Measurements from ENCODE around the gene BPTF. TPM values are rescaled to one million over a fixed set of nuclear protein-coding genes. Genes with fewer than 3 reads are reported as not detected.

The BPTF gene
- total and polyA plus RNA-seq, 2 of the 8 experiments (the other 6 are each of a cell fraction or from before 2014, with no cell fraction given) = 107 to 228 TPM

DNA sequence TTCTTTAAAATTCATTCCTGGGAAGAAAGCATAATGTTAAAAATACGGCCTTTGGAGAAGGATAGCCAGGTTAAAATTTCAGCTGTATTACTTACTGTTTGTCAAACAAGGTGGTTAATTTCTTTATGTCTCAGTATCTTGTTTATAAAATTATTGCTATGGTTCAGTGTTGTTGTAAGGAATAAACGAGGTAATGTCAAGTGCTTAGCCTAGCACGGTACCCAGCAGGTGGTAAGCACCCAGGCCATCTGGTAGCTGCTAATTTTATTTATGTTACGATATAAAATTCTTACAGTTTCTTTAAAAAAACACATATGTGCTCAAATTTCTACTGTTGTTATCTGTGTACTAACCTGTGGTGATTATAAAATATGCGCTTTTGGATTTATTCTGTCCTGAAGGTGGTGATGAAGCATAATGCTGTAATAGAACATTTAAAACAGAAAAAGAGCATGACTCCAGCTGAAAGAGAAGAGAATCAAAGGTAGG is 122.1 kb downstream of the BPTF start:
- peaks cover 50 to 88% (median 75%) of the 10 kb centered on the region in 4 experiments for H3K36me3 ChIP-seq (ENCODE audit: control insufficient read depth in 2 of 4, insufficient read depth in 4 of 4, low read length in 3 of 4)
- no peak overlapping the region for H3K18ac ChIP-seq (ENCODE audit: extremely low read depth, low read length)
- no peak overlapping the region for H2BK12ac ChIP-seq (ENCODE audit: low read depth, low read length)
- no peaks in the 10 kb centered on the region for H3K9me3 ChIP-seq (ENCODE audit: insufficient read depth in 2 of 2, low read depth in 1 of 2, low read length in 1 of 2)
- no peak overlapping the region for H3K27ac ChIP-seq (ENCODE audit: low read depth, low read length)
- H2BK5ac ChIP-seq (ENCODE audit: low read depth, low read length) = no peak overlapping the region
- CTCF ChIA-PET (ENCODE audit: partially characterized antibody) = interaction anchor here (0.8 to 1.8 kb wide), 8 partner anchors 9 to 232 kb away, joined by 3 to 7 read pairs (median 4); no protein-coding TSS in a partner anchor
- H3K23ac ChIP-seq (ENCODE audit: insufficient read length) = no peak overlapping the region
- H3K4me2 ChIP-seq (ENCODE audit: insufficient read depth in 1 of 2, low read depth in 2 of 2, low read length in 2 of 2) = no peak overlapping the region
- H3K4ac ChIP-seq (replicated peaks; ENCODE audit: insufficient read length, low read depth, low read length) = no peak overlapping the region
- 93% methylated on average over 5 of the region's 5 CpGs; no CpG with 5 or more reads in 1 of the 2 experiments for WGBS, 2 experiments (ENCODE audit: extremely low coverage in 1 of 2, insufficient coverage in 1 of 2, insufficient read length in 1 of 2, insufficient replicate concordance in 2 of 2, low coverage in 1 of 2, low lambda C conversion rate in 2 of 2, missing lambda C conversion rate in 1 of 2)
- H3K4me1 ChIP-seq (replicated peaks in 1 of 4; ENCODE audit: control insufficient read depth in 3 of 4, insufficient read depth in 4 of 4, low read length in 3 of 4) = no peaks in the 10 kb centered on the region
- H4K91ac ChIP-seq (replicated peaks; ENCODE audit: insufficient read length, low read length) = no peak overlapping the region
- no peak overlapping the region for H2BK120ac ChIP-seq (replicated peaks; ENCODE audit: low read depth, low read length)
- H4K20me1 ChIP-seq (replicated peaks in 1 of 2; ENCODE audit: control insufficient read depth in 1 of 2, insufficient read depth in 2 of 2, low read length in 2 of 2) = peaks cover 0 to 5% of the 10 kb centered on the region in 2 experiments
- H2AK5ac ChIP-seq (ENCODE audit: low read depth, low read length) = no peak overlapping the region
- H2AFZ ChIP-seq (ENCODE audit: low read length) = no peak overlapping the region
- no peak overlapping the region for H3K4me3 ChIP-seq (ENCODE audit: extremely low read depth in 1 of 4, insufficient read depth in 2 of 4, low read depth in 3 of 4, low read length in 4 of 4)
- no peak overlapping the region for H2BK15ac ChIP-seq (ENCODE audit: low read length)
- POLR2A ChIA-PET (ENCODE audit: partially characterized antibody) = interaction anchor here (1.0 kb wide), 1 partner anchor 8 kb away, joined by 5 read pairs; no protein-coding TSS in a partner anchor
- H2BK20ac ChIP-seq (ENCODE audit: low read length) = no peak overlapping the region
- DNase-seq (ENCODE audit: low read depth in 1 of 2, low spot score in 2 of 2) (no peak), FAIRE-seq (no peak)
- no peaks in the 10 kb centered on the region for H3K27me3 ChIP-seq (replicated peaks in 1 of 4; ENCODE audit: control insufficient read depth in 3 of 4, extremely low read depth in 1 of 4, insufficient read depth in 3 of 4, low read length in 3 of 4)
- H3K79me2 ChIP-seq (ENCODE audit: control insufficient read depth in 1 of 2, insufficient read depth in 2 of 2, low read length in 2 of 2) = no peaks in the 10 kb centered on the region
- no peak overlapping the region for H3K14ac ChIP-seq (ENCODE audit: insufficient read length)
- peaks cover 2% of the 10 kb centered on the region; the same call in 1 of the 2 replicates for H3K79me1 ChIP-seq (ENCODE audit: low read depth, low read length)
- no peak overlapping the region for H3K56ac ChIP-seq (replicated peaks; ENCODE audit: insufficient read length, low read depth, low read length)
- no peak overlapping the region for H4K5ac ChIP-seq (ENCODE audit: insufficient read length, low read depth, low read length)
- no peak overlapping the region for H4K8ac ChIP-seq (ENCODE audit: extremely low read depth, insufficient read depth, low read length)
- no peak overlapping the region for H3K9ac ChIP-seq (replicated peaks in 1 of 4; ENCODE audit: extremely low read depth in 1 of 4, low read depth in 3 of 4, low read length in 3 of 4)
- no peaks in the 10 kb centered on the region for H3K23me2 ChIP-seq (ENCODE audit: low read depth, low read length)
- no peak for TF ChIP-seq SP2 (IDR thresholded peaks at IDR 0.05; ENCODE audit: low read length)
- TF ChIP-seq, protein P1, sequence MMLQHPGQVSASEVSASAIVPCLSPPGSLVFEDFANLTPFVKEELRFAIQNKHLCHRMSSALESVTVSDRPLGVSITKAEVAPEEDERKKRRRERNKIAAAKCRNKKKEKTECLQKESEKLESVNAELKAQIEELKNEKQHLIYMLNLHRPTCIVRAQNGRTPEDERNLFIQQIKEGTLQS (IDR thresholded peaks at IDR 0.05; ENCODE audit: insufficient read depth, low read depth, low read length) = no peak
- TF ChIP-seq RAD21 (IDR thresholded peaks at IDR 0.05 in 1 of 2, conservative IDR thresholded peaks at IDR 0.05 in 1 of 2; ENCODE audit: low read depth in 2 of 2, low read length in 2 of 2) = no peak
- TF ChIP-seq TCF12 (IDR thresholded peaks at IDR 0.05; ENCODE audit: low read depth, low read length) = no peak
- TF ChIP-seq EZH2 (IDR thresholded peaks at IDR 0.05; ENCODE audit: low read depth, low read length, severe bottlenecking) = no peak
- no peak for TF ChIP-seq HDAC6 (IDR thresholded peaks at IDR 0.05; ENCODE audit: low read depth, low read length)
- TF ChIP-seq, protein P2, sequence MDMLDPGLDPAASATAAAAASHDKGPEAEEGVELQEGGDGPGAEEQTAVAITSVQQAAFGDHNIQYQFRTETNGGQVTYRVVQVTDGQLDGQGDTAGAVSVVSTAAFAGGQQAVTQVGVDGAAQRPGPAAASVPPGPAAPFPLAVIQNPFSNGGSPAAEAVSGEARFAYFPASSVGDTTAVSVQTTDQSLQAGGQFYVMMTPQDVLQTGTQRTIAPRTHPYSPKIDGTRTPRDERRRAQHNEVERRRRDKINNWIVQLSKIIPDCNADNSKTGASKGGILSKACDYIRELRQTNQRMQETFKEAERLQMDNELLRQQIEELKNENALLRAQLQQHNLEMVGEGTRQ (IDR thresholded peaks at IDR 0.05; ENCODE audit: low read length) = no peak
- TF ChIP-seq CEBPB (IDR thresholded peaks at IDR 0.05; ENCODE audit: low read depth, low read length) = no peak
- TF ChIP-seq BRCA1 (IDR thresholded peaks at IDR 0.05; ENCODE audit: low read depth, low read length) = no peak
- TF ChIP-seq KDM1A (IDR thresholded peaks at IDR 0.05; ENCODE audit: borderline replicate concordance, low read length) = no peak
- TF ChIP-seq POLR2A (IDR thresholded peaks at IDR 0.05; ENCODE audit: control extremely low read depth in 1 of 2, low read depth in 2 of 2, low read length in 2 of 2) = no peak
- no peak for TF ChIP-seq EP300 (IDR thresholded peaks at IDR 0.05; ENCODE audit: borderline replicate concordance in 1 of 2, low read depth in 2 of 2, low read length in 2 of 2)
